Thyroid gland (tissue), 4 donors: ENCODE measurements around the gene PVALB.

Experiments
- CTCF ChIP-seq, 6 experiments: fragments of 200-600 bp in 3 of 6; fragments of 450-650 bp in 3 of 6; sonication (generic) in 3 of 6; IDR thresholded peaks; one replicate each; pipeline ENCODE4 v1.5.1; 2016 to 2019; ENCODE audit warnings: antibody characterized with exemption in 6 of 6, mild to moderate bottlenecking in 2 of 6, inconsistent platforms in 1 of 6, moderate library complexity in 1 of 6
- POLR2A ChIP-seq, 2 donors: fragments of 450-650 bp; IDR thresholded peaks; one replicate each; pipeline ENCODE4 v1.6.1; 2017; ENCODE audit warnings: antibody characterized with exemption in 2 of 2, mild to moderate bottlenecking in 2 of 2, moderate library complexity in 1 of 2

GRCh38 chr22:36831206-36831605 is 14.4 kb upstream of the PVALB start:
- TF ChIP-seq POLR2A (IDR thresholded peaks at IDR 0.05) (no peak), CTCF (IDR thresholded peaks at IDR 0.05) (no peak)
